Neural cell (in vitro differentiated cells): ENCODE results near the gene SLC43A3.

ENCODE experiments used
- EP300 ChIP-seq: fragments of 450-650 bp; conservative IDR thresholded peaks from 2 replicates; pipeline ENCODE4 v1.6.1; 2014; ENCODE audit warnings: antibody characterized with exemption, mild to moderate bottlenecking, moderate library complexity; ENCODE audit not compliant: poor library complexity, severe bottlenecking
- EZH2 ChIP-seq: fragments of 200-600, 300-800 bp; shearing (Covaris generic), sonication (generic); IDR thresholded peaks from 2 replicates; pipeline ENCODE4 v1.6.1; 2014; ENCODE audit warnings: antibody characterized with exemption, low read length, borderline replicate concordance, mild to moderate bottlenecking; ENCODE audit not compliant: insufficient read depth, poor library complexity, severe bottlenecking
- POLR2AphosphoS5 ChIP-seq: IDR thresholded peaks from 2 replicates; pipeline ENCODE4 v1.6.1; 2012
- SMC3 ChIP-seq: fragments of 450-650 bp; conservative IDR thresholded peaks from 2 replicates; pipeline ENCODE4 v1.6.1; 2014; ENCODE audit warnings: antibody characterized with exemption, mild to moderate bottlenecking, moderate library complexity; ENCODE audit not compliant: poor library complexity
- TAF1 ChIP-seq: IDR thresholded peaks from 2 replicates; pipeline ENCODE4 v1.6.1; 2012; ENCODE audit warnings: low read depth
- TF ChIP-seq, protein P1 (sequence below): fragments of 450-650 bp; IDR thresholded peaks from 2 replicates; pipeline ENCODE4 v1.5.1; 2014; ENCODE audit warnings: antibody characterized with exemption, mild to moderate bottlenecking, moderate library complexity; ENCODE audit not compliant: poor library complexity, severe bottlenecking
- TF ChIP-seq, protein P2 (sequence below): IDR thresholded peaks from 2 replicates; pipeline ENCODE4 v1.6.1; 2012; ENCODE audit warnings: borderline replicate concordance

DNA sequence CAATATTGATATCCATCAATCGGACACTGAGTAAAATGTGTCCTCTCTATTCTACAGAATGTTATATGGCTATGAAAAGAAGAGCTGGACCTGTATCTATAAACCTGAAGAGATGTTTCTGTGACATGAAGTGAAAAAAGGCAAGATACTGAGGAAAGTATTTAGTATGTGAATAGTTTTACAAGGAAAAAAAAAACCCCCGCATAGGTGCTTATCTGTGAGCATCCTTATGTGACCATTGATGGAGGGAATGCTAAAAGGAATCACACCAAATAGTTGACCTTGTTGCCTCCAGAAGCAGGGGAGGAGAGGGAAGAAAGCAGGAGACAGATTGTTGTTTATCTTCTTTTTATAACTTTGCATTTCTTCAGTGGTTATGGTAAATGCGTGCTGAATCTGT lies 35.8 kb downstream of the SLC43A3 start:
- TF ChIP-seq, protein P1, sequence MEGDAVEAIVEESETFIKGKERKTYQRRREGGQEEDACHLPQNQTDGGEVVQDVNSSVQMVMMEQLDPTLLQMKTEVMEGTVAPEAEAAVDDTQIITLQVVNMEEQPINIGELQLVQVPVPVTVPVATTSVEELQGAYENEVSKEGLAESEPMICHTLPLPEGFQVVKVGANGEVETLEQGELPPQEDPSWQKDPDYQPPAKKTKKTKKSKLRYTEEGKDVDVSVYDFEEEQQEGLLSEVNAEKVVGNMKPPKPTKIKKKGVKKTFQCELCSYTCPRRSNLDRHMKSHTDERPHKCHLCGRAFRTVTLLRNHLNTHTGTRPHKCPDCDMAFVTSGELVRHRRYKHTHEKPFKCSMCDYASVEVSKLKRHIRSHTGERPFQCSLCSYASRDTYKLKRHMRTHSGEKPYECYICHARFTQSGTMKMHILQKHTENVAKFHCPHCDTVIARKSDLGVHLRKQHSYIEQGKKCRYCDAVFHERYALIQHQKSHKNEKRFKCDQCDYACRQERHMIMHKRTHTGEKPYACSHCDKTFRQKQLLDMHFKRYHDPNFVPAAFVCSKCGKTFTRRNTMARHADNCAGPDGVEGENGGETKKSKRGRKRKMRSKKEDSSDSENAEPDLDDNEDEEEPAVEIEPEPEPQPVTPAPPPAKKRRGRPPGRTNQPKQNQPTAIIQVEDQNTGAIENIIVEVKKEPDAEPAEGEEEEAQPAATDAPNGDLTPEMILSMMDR: no peak
- TF ChIP-seq EP300 (no peak), TAF1 (no peak), SMC3 (no peak), EZH2 (no peak), POLR2AphosphoS5 (no peak)
- TF ChIP-seq, protein P2, sequence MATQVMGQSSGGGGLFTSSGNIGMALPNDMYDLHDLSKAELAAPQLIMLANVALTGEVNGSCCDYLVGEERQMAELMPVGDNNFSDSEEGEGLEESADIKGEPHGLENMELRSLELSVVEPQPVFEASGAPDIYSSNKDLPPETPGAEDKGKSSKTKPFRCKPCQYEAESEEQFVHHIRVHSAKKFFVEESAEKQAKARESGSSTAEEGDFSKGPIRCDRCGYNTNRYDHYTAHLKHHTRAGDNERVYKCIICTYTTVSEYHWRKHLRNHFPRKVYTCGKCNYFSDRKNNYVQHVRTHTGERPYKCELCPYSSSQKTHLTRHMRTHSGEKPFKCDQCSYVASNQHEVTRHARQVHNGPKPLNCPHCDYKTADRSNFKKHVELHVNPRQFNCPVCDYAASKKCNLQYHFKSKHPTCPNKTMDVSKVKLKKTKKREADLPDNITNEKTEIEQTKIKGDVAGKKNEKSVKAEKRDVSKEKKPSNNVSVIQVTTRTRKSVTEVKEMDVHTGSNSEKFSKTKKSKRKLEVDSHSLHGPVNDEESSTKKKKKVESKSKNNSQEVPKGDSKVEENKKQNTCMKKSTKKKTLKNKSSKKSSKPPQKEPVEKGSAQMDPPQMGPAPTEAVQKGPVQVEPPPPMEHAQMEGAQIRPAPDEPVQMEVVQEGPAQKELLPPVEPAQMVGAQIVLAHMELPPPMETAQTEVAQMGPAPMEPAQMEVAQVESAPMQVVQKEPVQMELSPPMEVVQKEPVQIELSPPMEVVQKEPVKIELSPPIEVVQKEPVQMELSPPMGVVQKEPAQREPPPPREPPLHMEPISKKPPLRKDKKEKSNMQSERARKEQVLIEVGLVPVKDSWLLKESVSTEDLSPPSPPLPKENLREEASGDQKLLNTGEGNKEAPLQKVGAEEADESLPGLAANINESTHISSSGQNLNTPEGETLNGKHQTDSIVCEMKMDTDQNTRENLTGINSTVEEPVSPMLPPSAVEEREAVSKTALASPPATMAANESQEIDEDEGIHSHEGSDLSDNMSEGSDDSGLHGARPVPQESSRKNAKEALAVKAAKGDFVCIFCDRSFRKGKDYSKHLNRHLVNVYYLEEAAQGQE: no peak
